ENCODE data around the gene IFNL2.
"Not testable (repeated sequence)": the region's sequence is repeated elsewhere in the genome, so short reads cannot be mapped to it uniquely, and the experiment has no call there.

Gene IFNL2

DNA sequence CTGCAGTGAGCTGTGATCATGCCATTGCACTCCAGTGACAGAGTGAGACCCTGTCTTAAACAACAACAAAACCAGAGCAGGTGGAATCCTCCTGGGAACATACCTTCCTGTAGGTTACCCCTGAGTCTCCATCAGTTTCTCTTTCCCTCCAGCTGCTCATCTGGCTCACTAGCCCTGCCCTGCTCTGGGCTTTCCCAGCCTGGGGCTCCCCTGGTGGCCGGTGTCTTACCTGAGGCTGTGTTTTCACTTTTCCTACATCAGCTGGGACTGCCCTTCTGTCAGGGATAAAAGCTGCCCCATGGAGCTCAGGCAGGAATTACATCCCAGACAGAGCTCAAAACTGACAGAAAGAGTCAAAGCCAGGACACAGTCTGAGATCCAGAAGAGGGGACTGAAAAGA lies at the start of gene IFNL2:
TSS of gene IFNL2 (plus strand) at position 312 of the 400 bp plus-strand sequence. CDS start 173 bp downstream, outside the sequence.
- DNase-seq (ENCODE audit: low read depth, low spot score); H3K9me3 ChIP-seq (ENCODE audit: low read depth, low read length): not testable (repeated sequence)

DNA sequence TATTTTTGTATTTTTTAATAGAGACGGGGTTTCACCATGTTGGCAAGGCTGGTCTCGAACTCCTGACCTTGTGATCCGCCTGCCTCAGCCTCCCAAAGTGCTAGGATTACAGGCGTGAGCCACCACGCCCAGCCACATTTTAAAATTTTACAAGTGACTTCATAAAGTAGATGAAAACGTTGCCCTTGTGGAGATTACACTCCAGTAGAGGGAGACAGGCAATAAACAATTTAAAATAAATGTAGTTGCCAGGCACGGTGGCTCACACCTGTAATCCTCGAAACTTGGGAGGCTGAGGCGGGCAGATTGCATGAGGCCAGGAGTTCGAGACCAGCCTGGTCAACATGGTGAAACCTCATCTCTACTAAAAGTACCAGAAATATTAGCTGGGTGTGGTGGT lies 49.1 kb upstream of the IFNL2 start:
- H3K4me3 ChIP-seq; H3K9ac ChIP-seq (ENCODE audit: insufficient read length); DNase-seq (ENCODE audit: low read depth, low spot score); H3K27ac ChIP-seq; H3K9me3 ChIP-seq (ENCODE audit: low read depth, low read length); H3K36me3 ChIP-seq (ENCODE audit: insufficient read depth, low read length): not testable (repeated sequence)

More for the DNA sequence above, at the start of gene IFNL2:
- H3K27ac ChIP-seq; H3K4me3 ChIP-seq; H3K36me3 ChIP-seq (ENCODE audit: insufficient read depth, low read length); H3K9ac ChIP-seq (ENCODE audit: insufficient read length): not testable (repeated sequence)

DNA sequence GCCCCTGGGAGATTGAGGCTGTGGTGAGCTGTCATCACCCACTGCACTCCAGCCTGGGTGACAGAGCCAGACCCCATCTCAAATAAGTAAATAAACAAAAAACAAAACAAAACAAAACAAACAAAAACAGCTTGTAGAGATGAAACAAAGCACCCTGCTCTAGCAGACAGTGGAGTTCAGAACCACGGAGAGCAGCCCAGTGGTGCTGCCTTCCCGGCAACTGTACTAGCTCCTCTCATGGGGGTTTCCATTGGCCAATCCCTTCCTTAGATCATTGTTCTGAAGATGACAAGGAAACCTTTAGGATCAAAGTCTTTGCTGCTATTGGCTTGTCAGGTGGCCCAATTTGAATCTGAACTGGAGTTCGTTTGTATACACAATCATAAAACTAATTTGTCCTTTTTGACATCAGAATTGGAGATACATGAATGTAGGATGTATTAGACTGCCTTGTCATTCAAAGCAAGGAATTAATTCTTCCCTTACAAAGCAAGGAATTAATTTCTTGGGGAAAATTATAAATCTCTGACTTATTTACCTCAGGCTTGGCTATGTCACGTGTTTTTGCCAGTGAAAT lies 44.4 kb upstream of the IFNL2 start:
- TF ChIP-seq EZH2 (IDR thresholded peaks at IDR 0.05) (no peak), POLR2AphosphoS5 (IDR thresholded peaks at IDR 0.05; ENCODE audit: borderline replicate concordance, low read depth, low read length) (no peak), FOXP2 (optimal IDR thresholded peaks at IDR 0.05; ENCODE audit: control extremely low read depth, extremely low read length, insufficient read depth) (no peak)
- H3K4me3 ChIP-seq, result no peak overlapping the region
- no peak for DNase-seq (ENCODE audit: low read depth, low spot score)
- no peaks in the 10 kb centered on the region for H3K36me3 ChIP-seq (ENCODE audit: insufficient read depth, low read length)
- H3K27ac ChIP-seq, result no peak overlapping the region
- no peak overlapping the region for H3K9ac ChIP-seq (ENCODE audit: insufficient read length)
- no peaks in the 10 kb centered on the region for H3K9me3 ChIP-seq (ENCODE audit: low read depth, low read length)

DNA sequence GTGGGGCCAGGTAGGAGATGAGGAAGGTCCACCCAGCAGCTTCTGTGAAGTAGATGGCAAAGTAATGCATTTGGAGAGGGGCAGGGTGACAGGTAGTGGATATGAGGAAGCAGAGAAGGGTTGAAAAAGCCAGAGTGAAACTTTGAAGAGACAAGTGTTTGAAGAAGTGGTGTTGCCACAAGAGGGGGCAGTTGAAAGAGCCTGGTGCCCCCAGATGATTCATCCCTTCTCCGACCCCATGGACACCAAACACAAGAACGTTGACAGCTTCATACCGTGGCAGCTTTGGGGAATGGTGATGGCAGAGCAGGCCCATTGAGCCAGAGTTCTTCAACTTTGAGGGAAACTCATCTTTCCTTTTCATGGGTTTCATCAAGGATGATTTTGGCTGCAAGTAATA lies 43.3 kb upstream of the IFNL2 start:
- TF ChIP-seq EZH2 (IDR thresholded peaks at IDR 0.05) (no peak), FOXP2 (optimal IDR thresholded peaks at IDR 0.05; ENCODE audit: control extremely low read depth, extremely low read length, insufficient read depth) (no peak), POLR2AphosphoS5 (IDR thresholded peaks at IDR 0.05; ENCODE audit: borderline replicate concordance, low read depth, low read length) (no peak)
- H3K9ac ChIP-seq (ENCODE audit: insufficient read length), result no peak overlapping the region
- H3K9me3 ChIP-seq (ENCODE audit: low read depth, low read length), result no peaks in the 10 kb centered on the region
- H3K27ac ChIP-seq, result no peak overlapping the region
- no peak overlapping the region for H3K4me3 ChIP-seq
- DNase-seq (ENCODE audit: low read depth, low spot score), result no peak
- no peaks in the 10 kb centered on the region for H3K36me3 ChIP-seq (ENCODE audit: insufficient read depth, low read length)

DNA sequence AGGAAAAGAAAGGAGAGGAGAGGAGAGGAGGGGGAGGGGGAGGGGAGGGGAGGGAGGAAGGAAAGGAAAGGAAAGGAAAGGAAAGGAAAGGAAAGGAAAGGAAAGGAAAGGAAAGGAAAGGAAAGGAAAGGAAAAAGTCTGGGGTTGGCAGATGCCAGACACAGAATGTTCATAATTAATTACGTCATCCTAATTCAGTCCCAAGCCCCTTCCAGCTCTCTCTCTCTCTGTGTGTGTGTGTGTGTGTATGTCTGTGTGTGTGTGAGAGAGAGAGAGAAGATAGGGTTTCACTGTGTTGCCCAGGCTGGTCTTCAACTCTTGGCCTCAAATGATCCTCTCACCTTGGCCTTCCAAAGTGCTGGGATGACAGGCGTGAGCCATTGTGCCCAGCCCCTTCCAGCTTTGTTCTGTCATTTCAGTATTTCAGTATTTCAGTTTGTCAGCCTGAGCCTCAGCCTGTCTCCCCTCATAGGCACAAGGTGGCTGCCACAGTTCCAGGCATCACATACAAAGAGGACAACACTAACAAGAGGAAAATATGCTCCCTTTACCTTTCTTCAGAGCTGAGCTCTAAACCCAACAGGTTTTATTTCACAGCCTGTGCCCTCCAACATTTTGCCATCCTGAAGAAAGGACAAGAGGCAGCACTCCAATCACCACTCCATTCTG lies 38.0 kb upstream of the IFNL2 start:
- Histone ChIP-seq H3K27ac (no peak overlapping the region), H3K9me3 (ENCODE audit: low read depth, low read length) (no peaks in the 10 kb centered on the region), H3K9ac (ENCODE audit: insufficient read length) (no peak overlapping the region), H3K36me3 (ENCODE audit: insufficient read depth, low read length) (no peaks in the 10 kb centered on the region), H3K4me3 (no peak overlapping the region)
- DNase-seq (ENCODE audit: low read depth, low spot score), result no peak
- TF ChIP-seq EZH2 (IDR thresholded peaks at IDR 0.05), result no peak
- TF ChIP-seq POLR2AphosphoS5 (IDR thresholded peaks at IDR 0.05; ENCODE audit: borderline replicate concordance, low read depth, low read length), result no peak
- TF ChIP-seq FOXP2 (optimal IDR thresholded peaks at IDR 0.05; ENCODE audit: control extremely low read depth, extremely low read length, insufficient read depth), result no peak

DNA sequence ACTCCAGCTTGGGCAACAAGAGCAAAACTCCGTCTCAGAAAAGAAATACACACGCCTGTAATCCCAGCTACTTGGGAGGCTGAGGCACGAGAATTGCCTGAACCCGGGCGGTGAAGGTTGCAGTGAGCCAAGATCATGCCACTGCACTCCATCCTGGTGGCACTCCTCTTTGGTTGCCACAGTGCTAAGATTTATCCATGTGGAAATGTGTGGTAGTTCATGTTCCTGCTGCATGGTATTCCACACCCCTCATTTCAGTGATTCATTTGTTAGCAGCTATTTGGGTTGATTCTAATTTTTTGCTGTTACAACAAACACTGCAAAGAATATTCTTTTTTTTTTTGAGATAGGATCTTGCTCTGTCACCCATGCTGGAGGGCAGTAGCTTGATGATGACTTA lies 35.5 kb upstream of the IFNL2 start:
- H3K9me3 ChIP-seq (ENCODE audit: low read depth, low read length), result no peaks in the 10 kb centered on the region
- H3K9ac ChIP-seq (ENCODE audit: insufficient read length), result no peak overlapping the region
- DNase-seq (ENCODE audit: low read depth, low spot score), result no peak
- no peaks in the 10 kb centered on the region for H3K36me3 ChIP-seq (ENCODE audit: insufficient read depth, low read length)
- H3K27ac ChIP-seq, result no peak overlapping the region
- no peak overlapping the region for H3K4me3 ChIP-seq
- no peak for TF ChIP-seq POLR2AphosphoS5 (IDR thresholded peaks at IDR 0.05; ENCODE audit: borderline replicate concordance, low read depth, low read length)
- TF ChIP-seq FOXP2 (optimal IDR thresholded peaks at IDR 0.05; ENCODE audit: control extremely low read depth, extremely low read length, insufficient read depth), result no peak
- TF ChIP-seq EZH2 (IDR thresholded peaks at IDR 0.05), result no peak

DNA sequence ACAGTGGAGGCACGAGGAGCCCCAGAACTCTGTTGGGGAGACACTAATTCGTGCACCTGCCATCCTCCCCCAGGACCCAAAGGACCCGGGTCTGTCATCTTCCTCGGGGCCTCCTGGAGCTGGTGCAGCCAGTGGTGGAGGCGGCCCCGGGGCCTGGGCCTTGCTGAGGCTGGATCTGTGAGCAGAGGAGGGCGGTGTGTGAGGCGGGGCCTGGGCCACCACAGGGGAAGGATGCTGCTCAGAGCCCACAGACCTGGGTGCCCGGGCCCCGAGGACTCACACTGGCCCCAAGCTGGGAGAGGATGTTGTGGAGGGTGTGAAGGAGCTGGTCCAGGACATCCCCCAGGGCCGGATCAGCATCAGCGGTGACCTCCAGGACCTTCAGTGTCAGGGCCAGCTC lies 31.7 kb upstream of the IFNL2 start:
- Histone ChIP-seq H3K27ac (no peak overlapping the region), H3K9me3 (ENCODE audit: low read depth, low read length) (no peaks in the 10 kb centered on the region), H3K4me3 (no peak overlapping the region), H3K9ac (ENCODE audit: insufficient read length) (no peak overlapping the region), H3K36me3 (ENCODE audit: insufficient read depth, low read length) (no peaks in the 10 kb centered on the region)
- no peak for TF ChIP-seq EZH2 (IDR thresholded peaks at IDR 0.05)
- no peak for TF ChIP-seq FOXP2 (optimal IDR thresholded peaks at IDR 0.05; ENCODE audit: control extremely low read depth, extremely low read length, insufficient read depth)
- no peak for TF ChIP-seq POLR2AphosphoS5 (IDR thresholded peaks at IDR 0.05; ENCODE audit: borderline replicate concordance, low read depth, low read length)
- DNase-seq (ENCODE audit: low read depth, low spot score), result no peak

DNA sequence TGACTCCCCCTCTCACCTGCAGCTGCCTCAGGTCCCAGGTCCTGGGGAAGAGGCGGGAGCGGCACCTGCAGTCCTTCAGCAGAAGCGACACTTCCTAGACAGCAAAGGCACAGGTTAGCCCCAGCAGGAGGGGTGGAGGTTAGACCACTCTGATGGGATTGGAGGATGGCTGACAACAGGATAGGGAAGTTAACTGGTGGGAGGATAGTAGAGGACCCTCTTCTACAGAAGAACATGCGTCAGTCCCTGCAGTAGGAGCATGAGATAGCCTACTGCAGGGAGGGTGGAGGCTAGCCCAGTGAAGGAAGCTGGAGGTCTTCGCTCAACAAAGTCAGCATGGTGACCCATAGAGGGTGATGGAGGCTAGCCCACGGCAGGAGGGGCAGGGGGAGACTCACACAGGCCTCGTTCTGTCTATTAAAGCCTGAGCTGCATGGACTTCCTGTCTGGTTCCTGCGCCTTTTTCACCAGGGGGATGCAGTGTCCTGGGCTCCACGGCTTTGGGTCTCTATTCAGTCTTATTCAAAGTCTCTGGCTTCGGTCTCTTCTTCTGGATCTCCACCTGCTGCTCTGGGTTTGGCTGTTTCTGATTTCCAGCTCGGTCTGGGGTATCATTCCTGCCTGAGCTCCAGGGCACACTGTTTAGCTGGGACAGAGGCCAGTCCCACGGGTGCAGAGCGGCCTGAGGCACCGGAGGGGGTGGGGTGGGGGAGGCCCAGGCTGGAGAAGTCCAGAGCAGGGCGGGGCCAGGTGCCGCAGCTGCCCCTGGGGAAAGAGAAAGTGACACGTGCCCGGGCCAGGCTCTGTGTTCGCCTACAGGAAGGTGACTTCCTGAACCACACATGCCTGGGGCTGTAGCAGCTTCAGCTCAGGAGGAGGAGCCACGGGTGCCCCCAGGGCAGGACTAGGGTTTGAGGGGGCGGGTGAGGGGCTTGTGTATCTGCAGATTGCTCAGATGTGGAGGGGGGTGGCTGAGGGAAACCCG lies 30.7 kb upstream of the IFNL2 start:
- Histone ChIP-seq H3K36me3 (ENCODE audit: insufficient read depth, low read length) (no peaks in the 10 kb centered on the region), H3K4me3 (no peak overlapping the region), H3K27ac (no peak overlapping the region), H3K9me3 (ENCODE audit: low read depth, low read length) (no peaks in the 10 kb centered on the region), H3K9ac (ENCODE audit: insufficient read length) (no peak overlapping the region)
- DNase-seq (ENCODE audit: low read depth, low spot score), result no peak
- TF ChIP-seq FOXP2 (optimal IDR thresholded peaks at IDR 0.05; ENCODE audit: control extremely low read depth, extremely low read length, insufficient read depth) (no peak), EZH2 (IDR thresholded peaks at IDR 0.05) (no peak), POLR2AphosphoS5 (IDR thresholded peaks at IDR 0.05; ENCODE audit: borderline replicate concordance, low read depth, low read length) (no peak)
